HG03097 (cell line): Measurements from ENCODE around the gene THTPA.
A peak's percentile ranks its signal among the peaks of the same experiment; 100 is the strongest.

ENCODE experiments used
- ATAC-seq: cut with Tn5 transposase; IDR thresholded peaks from one replicate; pipeline ENCODE4 v1.9.1; 2021; ENCODE audit not compliant: unreplicated experiment, low FRiP score

The THTPA gene

GRCh38 chr14:23566112-23566777 lies 10.2 kb downstream of the THTPA start:
- ATAC-seq, result no peak

- peak; percentile 2 for ATAC-seq
These were observed 10.7 kb downstream of the THTPA start for GRCh38 chr14:23566778-23567185.

- peak; percentile 81 for ATAC-seq
These were observed 11.3 kb downstream of the THTPA start, which contains the start of gene AP1G2 for GRCh38 chr14:23567186-23568020. TSS of gene AP1G2 (minus strand) at chr14:23567791. CDS start at chr14:23567314, 477 bp downstream.

- ATAC-seq, result no peak
These were observed 12.0 kb downstream of the THTPA start for GRCh38 chr14:23568021-23568599.

- no peak for ATAC-seq
These were observed 12.7 kb downstream of the THTPA start for GRCh38 chr14:23568600-23569331.

- ATAC-seq, result no peak
These were observed 13.5 kb downstream of the THTPA start for GRCh38 chr14:23569443-23570151.

- no peak for ATAC-seq
These were observed 14.9 kb downstream of the THTPA start for GRCh38 chr14:23570806-23571483.

- ATAC-seq, result no peak
These were observed 15.8 kb downstream of the THTPA start for GRCh38 chr14:23571701-23572523.

- ATAC-seq, result no peak
These were observed 16.4 kb downstream of the THTPA start for GRCh38 chr14:23572524-23572828.

- no peak for ATAC-seq
These were observed 16.8 kb downstream of the THTPA start for GRCh38 chr14:23572836-23573235.

GRCh38 chr14:23573384-23574015 lies 17.4 kb downstream of the THTPA start:
- ATAC-seq, result no peak

GRCh38 chr14:23577004-23577681 lies 21.1 kb downstream of the THTPA start:
- ATAC-seq, result no peak

- no peak for ATAC-seq
These were observed 21.8 kb downstream of the THTPA start for GRCh38 chr14:23577710-23578392.

- no peak for ATAC-seq
These were observed 22.7 kb downstream of the THTPA start, which contains the start of gene JPH4 for GRCh38 chr14:23578560-23579310. TSS of gene JPH4 (minus strand) at chr14:23578790. CDS start at chr14:23577453, 1,337 bp downstream.

GRCh38 chr14:23579311-23579630 lies 23.2 kb downstream of the THTPA start:
- no peak for ATAC-seq

GRCh38 chr14:23579739-23580138 lies 23.7 kb downstream of the THTPA start:
- ATAC-seq, result no peak
